BLaER1 (cell line): Measurements from ENCODE around the gene GALNTL6.

Experiments used
- H3K27ac ChIP-seq: shearing (Covaris generic); formaldehyde crosslinking; 2 replicates; pipeline ENCODE4 v1.8.1; 2022
- H3K27me3 ChIP-seq: shearing (Covaris generic); formaldehyde crosslinking; 2 replicates; pipeline ENCODE4 v1.8.1; 2022
- H3K36me3 ChIP-seq: shearing (Covaris generic); formaldehyde crosslinking; 2 replicates; pipeline ENCODE4 v1.8.1; 2022
- H3K4me1 ChIP-seq: shearing (Covaris generic); formaldehyde crosslinking; 2 replicates; pipeline ENCODE4 v1.8.1; 2022
- H3K4me2 ChIP-seq: shearing (Covaris generic); formaldehyde crosslinking; 2 replicates; pipeline ENCODE4 v1.8.1; 2022
- H3K4me3 ChIP-seq: shearing (Covaris generic); formaldehyde crosslinking; 2 replicates; pipeline ENCODE4 v1.8.1; 2022
- H3K9ac ChIP-seq: shearing (Covaris generic); formaldehyde crosslinking; 2 replicates; pipeline ENCODE4 v1.8.1; 2022
- H3K9me3 ChIP-seq: shearing (Covaris generic); formaldehyde crosslinking; 2 replicates; pipeline ENCODE4 v1.8.1; 2022
- H4K20me1 ChIP-seq: shearing (Covaris generic); formaldehyde crosslinking; 2 replicates; pipeline ENCODE4 v1.8.1; 2022
- Cebpa-rat ChIP-seq: shearing (Covaris generic); IDR thresholded peaks from 2 replicates; pipeline ENCODE4 v1.8.1; 2022

The GALNTL6 gene

GRCh38 chr4:172596206-172596605 is 783.0 kb downstream of the GALNTL6 start:
- Histone ChIP-seq H3K27ac (no peak overlapping the region), H3K9ac (no peak overlapping the region), H3K27me3 (no peaks in the 10 kb centered on the region), H3K36me3 (no peaks in the 10 kb centered on the region), H3K9me3 (no peaks in the 10 kb centered on the region), H3K4me2 (no peak overlapping the region), H4K20me1 (no peaks in the 10 kb centered on the region), H3K4me3 (no peak overlapping the region), H3K4me1 (no peaks in the 10 kb centered on the region)
- no peak for TF ChIP-seq Cebpa-rat

- no peaks in the 10 kb centered on the region for H3K36me3 ChIP-seq
- no peaks in the 10 kb centered on the region for H3K9me3 ChIP-seq
- no peaks in the 10 kb centered on the region for H3K4me1 ChIP-seq
- no peak overlapping the region for H3K4me2 ChIP-seq
- no peak overlapping the region for H3K9ac ChIP-seq
- H4K20me1 ChIP-seq = no peaks in the 10 kb centered on the region
- TF ChIP-seq Cebpa-rat = no peak
- H3K27me3 ChIP-seq = no peaks in the 10 kb centered on the region
- H3K27ac ChIP-seq = no peak overlapping the region
- no peak overlapping the region for H3K4me3 ChIP-seq
Measured at GRCh38 chr4:172599554-172599953, 786.4 kb downstream of the GALNTL6 start.

- Histone ChIP-seq H3K4me1 (no peaks in the 10 kb centered on the region), H3K9me3 (no peaks in the 10 kb centered on the region), H3K9ac (no peak overlapping the region), H4K20me1 (no peaks in the 10 kb centered on the region), H3K27me3 (no peaks in the 10 kb centered on the region), H3K36me3 (no peaks in the 10 kb centered on the region), H3K4me2 (no peak overlapping the region), H3K4me3 (no peak overlapping the region), H3K27ac (no peak overlapping the region)
- no peak for TF ChIP-seq Cebpa-rat
Measured at GRCh38 chr4:172601195-172601594, 788.0 kb downstream of the GALNTL6 start.

GRCh38 chr4:172619218-172619617 is 806.0 kb downstream of the GALNTL6 start:
- Histone ChIP-seq H3K27ac (no peak overlapping the region), H3K9ac (no peak overlapping the region), H3K4me3 (no peak overlapping the region), H3K36me3 (no peaks in the 10 kb centered on the region), H3K4me1 (peaks cover 15% of the 10 kb centered on the region), H3K27me3 (no peaks in the 10 kb centered on the region), H3K4me2 (peak overlapping the region; percentile 23), H3K9me3 (no peaks in the 10 kb centered on the region), H4K20me1 (no peaks in the 10 kb centered on the region)
- no peak for TF ChIP-seq Cebpa-rat

- Histone ChIP-seq H3K4me2 (peak overlapping the region; percentile 23), H3K36me3 (no peaks in the 10 kb centered on the region), H3K4me3 (no peak overlapping the region), H4K20me1 (no peaks in the 10 kb centered on the region), H3K27ac (no peak overlapping the region), H3K9me3 (no peaks in the 10 kb centered on the region), H3K4me1 (peaks cover 15% of the 10 kb centered on the region), H3K27me3 (no peaks in the 10 kb centered on the region), H3K9ac (no peak overlapping the region)
- TF ChIP-seq Cebpa-rat = no peak
Measured at GRCh38 chr4:172619798-172620197, 806.6 kb downstream of the GALNTL6 start.

GRCh38 chr4:172628263-172628662 is 815.1 kb downstream of the GALNTL6 start:
- Histone ChIP-seq H3K4me2 (no peak overlapping the region), H3K36me3 (no peaks in the 10 kb centered on the region), H3K27ac (no peak overlapping the region), H3K4me1 (no peaks in the 10 kb centered on the region), H3K9me3 (no peaks in the 10 kb centered on the region), H3K9ac (no peak overlapping the region), H3K27me3 (no peaks in the 10 kb centered on the region), H4K20me1 (no peaks in the 10 kb centered on the region), H3K4me3 (no peak overlapping the region)
- no peak for TF ChIP-seq Cebpa-rat

GRCh38 chr4:172630280-172630679 is 817.1 kb downstream of the GALNTL6 start:
- Histone ChIP-seq H3K9me3 (no peaks in the 10 kb centered on the region), H3K27me3 (no peaks in the 10 kb centered on the region), H3K9ac (no peak overlapping the region), H3K36me3 (no peaks in the 10 kb centered on the region), H3K4me1 (no peaks in the 10 kb centered on the region), H4K20me1 (no peaks in the 10 kb centered on the region), H3K4me2 (no peak overlapping the region), H3K4me3 (no peak overlapping the region), H3K27ac (no peak overlapping the region)
- no peak for TF ChIP-seq Cebpa-rat

GRCh38 chr4:172631832-172632231 is 818.6 kb downstream of the GALNTL6 start:
- no peaks in the 10 kb centered on the region for H3K4me1 ChIP-seq

GRCh38 chr4:172648471-172648870 is 835.3 kb downstream of the GALNTL6 start:
- H3K36me3 ChIP-seq = no peaks in the 10 kb centered on the region
- no peak overlapping the region for H3K4me2 ChIP-seq
- H3K4me1 ChIP-seq = no peaks in the 10 kb centered on the region
- no peak overlapping the region for H3K27ac ChIP-seq
- no peaks in the 10 kb centered on the region for H3K27me3 ChIP-seq
- no peaks in the 10 kb centered on the region for H3K9me3 ChIP-seq
- H3K9ac ChIP-seq = no peak overlapping the region
- H4K20me1 ChIP-seq = no peaks in the 10 kb centered on the region
- no peak overlapping the region for H3K4me3 ChIP-seq
- no peak for TF ChIP-seq Cebpa-rat

More at GRCh38 chr4:172631832-172632231, 818.6 kb downstream of the GALNTL6 start:
- Histone ChIP-seq H3K4me3 (no peak overlapping the region), H3K27ac (no peak overlapping the region), H4K20me1 (no peaks in the 10 kb centered on the region), H3K27me3 (no peaks in the 10 kb centered on the region), H3K9ac (no peak overlapping the region), H3K36me3 (no peaks in the 10 kb centered on the region), H3K4me2 (no peak overlapping the region), H3K9me3 (no peaks in the 10 kb centered on the region)
- no peak for TF ChIP-seq Cebpa-rat

GRCh38 chr4:172649143-172649542 is 835.9 kb downstream of the GALNTL6 start:
- no peaks in the 10 kb centered on the region for H4K20me1 ChIP-seq

GRCh38 chr4:172650758-172651530 is 837.7 kb downstream of the GALNTL6 start:
- H3K27me3 ChIP-seq = no peaks in the 10 kb centered on the region
- H3K4me2 ChIP-seq = no peak overlapping the region
- peaks cover 13% of the 10 kb centered on the region; the same call in 1 of the 2 replicates for H3K4me1 ChIP-seq
- no peak overlapping the region for H3K4me3 ChIP-seq
- no peaks in the 10 kb centered on the region for H4K20me1 ChIP-seq
- no peaks in the 10 kb centered on the region for H3K36me3 ChIP-seq
- no peaks in the 10 kb centered on the region for H3K9me3 ChIP-seq
- no peak overlapping the region for H3K27ac ChIP-seq
- H3K9ac ChIP-seq = no peak overlapping the region
- TF ChIP-seq Cebpa-rat = no peak

More at GRCh38 chr4:172649143-172649542, 835.9 kb downstream of the GALNTL6 start:
- no peak for TF ChIP-seq Cebpa-rat
- no peaks in the 10 kb centered on the region for H3K27me3 ChIP-seq
- H3K36me3 ChIP-seq = no peaks in the 10 kb centered on the region
- H3K4me1 ChIP-seq = peaks cover 2% of the 10 kb centered on the region; the same call in 1 of the 2 replicates
- no peaks in the 10 kb centered on the region for H3K9me3 ChIP-seq
- H3K27ac ChIP-seq = no peak overlapping the region
- no peak overlapping the region for H3K4me3 ChIP-seq
- no peak overlapping the region for H3K4me2 ChIP-seq
- H3K9ac ChIP-seq = no peak overlapping the region
